Measurements from ENCODE around the gene MCTP1. TPM values are rescaled to one million over a fixed set of nuclear protein-coding genes. Genes with fewer than 3 reads are reported as not detected.

Gene MCTP1
- total RNA-seq, 1 experiment from 2014 or later: 16.6 TPM

DNA sequence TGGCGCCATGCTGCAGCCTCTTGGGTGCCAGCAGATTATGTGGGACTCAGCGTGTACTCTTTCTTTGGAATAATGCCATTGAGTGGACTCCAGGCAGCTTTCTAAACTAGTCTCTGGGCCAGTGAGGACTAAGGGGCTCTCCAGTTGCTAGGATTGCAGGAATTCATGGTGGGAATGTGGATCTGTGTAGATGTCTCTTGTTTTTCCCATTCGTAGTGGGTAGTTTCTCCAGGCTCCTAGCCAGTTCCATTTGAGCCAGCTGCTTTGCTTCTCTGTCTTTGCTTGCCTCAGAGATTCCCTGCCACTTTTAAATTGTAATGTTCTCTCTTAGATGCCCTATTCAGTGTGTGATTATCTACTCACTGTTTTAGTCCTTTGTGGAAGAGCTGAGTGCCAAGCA is 623.8 kb downstream of the MCTP1 start:
- no peak for DNase-seq (ENCODE audit: low read depth)

DNA sequence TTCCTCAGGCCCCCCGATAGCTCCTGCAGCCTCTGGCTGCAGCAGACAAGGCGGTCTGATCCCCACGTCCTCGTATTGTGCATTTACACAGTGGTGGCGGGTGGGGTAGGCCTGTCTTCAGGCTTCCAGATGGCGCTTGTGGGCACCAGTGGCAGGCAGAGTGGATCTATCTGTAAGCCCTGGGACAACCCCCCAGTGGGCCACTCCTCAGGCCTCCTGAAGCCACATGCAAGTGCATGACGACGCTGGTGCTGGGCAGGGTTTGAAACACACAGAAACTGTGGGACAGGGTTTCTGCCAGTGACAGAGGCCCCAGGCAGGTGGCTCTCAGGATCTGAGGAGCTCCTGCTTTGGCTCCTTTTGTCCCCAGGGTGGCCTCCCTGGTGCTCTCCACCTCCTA is 624.4 kb downstream of the MCTP1 start:
- DNase-seq (ENCODE audit: low read depth): no peak

DNA sequence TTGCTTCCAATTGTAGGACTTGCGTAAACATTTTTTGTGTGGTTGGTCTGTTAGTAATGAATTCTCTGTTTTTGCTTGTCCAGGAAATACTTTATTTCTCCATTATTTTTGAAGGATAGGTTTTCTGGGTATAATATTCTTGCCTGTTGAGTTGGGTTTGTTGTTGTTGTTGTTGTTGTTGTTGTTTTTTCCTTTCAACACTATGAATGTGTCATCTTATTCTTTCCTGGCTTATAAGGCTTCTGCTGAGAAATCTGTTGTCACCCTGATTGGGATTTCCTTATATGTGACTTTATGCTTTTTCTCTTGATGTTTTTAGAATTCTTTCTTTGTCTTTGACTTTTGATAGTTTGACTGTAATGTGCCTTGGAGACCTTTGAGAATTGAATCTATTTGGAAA is 626.6 kb downstream of the MCTP1 start:
- DNase-seq (ENCODE audit: low read depth): no peak

Other genes with a start within 250 kb of the MCTP1 start
- gene FAM81B, start 106.3 kb upstream of the MCTP1 start, total RNA-seq (2014; rRNA removed): not detected in 2 replicates